Cardiac septum (tissue), 1 donor: Measurements from ENCODE around the gene NRBF2. TPM values are rescaled to one million over a fixed set of nuclear protein-coding genes. Genes with fewer than 3 reads are reported as not detected.
"Not testable (repeated sequence)": the region's sequence is repeated elsewhere in the genome, so short reads cannot be mapped to it uniquely, and the experiment has no call there.

Experiments
- DNase-seq: peaks from one replicate; pipeline ENCODE4 v3.0.0-alpha.2; 2020; ENCODE audit warnings: low spot score
- intact Hi-C: fragments of 100-400 bp; cut with DNase I; formaldehyde crosslinking; loops from one replicate; pipeline ENCODE4 v1.14.0; 2022
- long read RNA-seq: library from polyadenylated mRNA; unstranded; transcript quantifications from one replicate; pipeline ENCODE4 v2.0.0, GENCODE V29; 2021
- total RNA-seq: library from RNA; stranded (reverse); fragmentation: NEBNext Ultra II Directional; extraction: Animal tissue kit (Norgen Biotek cat#: 25700); gene quantifications from one replicate; pipeline ENCODE4 v1.2.1, GENCODE V29; 2021
- donor health status: DM: no; HTN: no; CAD: no.

The NRBF2 gene
- total RNA-seq = 12.0 TPM
- long read RNA-seq, transcript NRBF2-201 (4 exons, 1,853 nt) = major isoform, 26 of 30 reads
- long read RNA-seq, partial matches to known transcripts = 0 of 30 reads
- long read RNA-seq, other reads (novel, unspliced or antisense) = 4 of 30 reads

DNA sequence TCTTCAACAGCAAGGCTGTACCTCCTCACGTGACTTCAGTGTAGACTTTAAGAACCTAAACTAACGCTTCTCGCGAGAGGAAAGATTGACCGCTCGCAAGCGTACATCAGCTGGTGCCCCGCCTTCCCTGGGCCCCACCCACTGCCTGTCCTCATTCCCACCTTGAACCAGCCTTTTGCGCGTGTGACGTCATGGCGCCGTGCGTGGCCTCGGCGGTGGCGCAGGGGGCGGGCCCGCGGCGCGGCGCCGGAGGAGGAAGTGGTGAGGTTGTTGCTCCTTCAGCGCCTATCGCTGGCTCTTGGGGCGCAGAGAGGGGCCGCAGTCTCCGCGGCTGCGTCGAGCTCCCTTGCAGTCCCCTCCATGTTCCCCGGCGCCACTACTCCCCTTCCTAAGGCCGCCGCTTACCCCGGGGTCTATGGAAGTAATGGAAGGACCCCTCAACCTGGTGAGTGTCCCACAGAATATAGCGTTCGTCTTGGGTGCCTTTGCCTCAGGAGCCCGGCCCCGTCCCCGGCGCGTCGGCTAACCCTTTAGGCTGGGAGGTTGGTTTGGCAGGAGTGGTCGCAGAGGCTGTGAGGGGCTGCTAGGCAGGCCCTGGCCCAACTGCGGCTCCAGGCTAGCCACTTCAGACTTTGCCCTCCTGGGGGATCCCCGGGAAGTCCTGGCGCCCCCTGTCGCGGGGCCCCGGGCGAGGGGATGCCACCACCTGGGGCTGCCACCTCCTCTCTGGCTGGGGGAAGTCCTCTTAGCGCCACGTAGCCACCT, at the start of gene NRBF2:
Gene NRBF2, plus strand, starts transcription at position 273 of the 765 bp plus-strand sequence. Its CDS starts 143 bp downstream, at position 416.
- intact Hi-C loops = loop anchor here (2.0 kb wide), 1 partner anchor 16 kb away; no protein-coding TSS in a partner anchor
- DNase-seq = peak; percentile 98

DNA sequence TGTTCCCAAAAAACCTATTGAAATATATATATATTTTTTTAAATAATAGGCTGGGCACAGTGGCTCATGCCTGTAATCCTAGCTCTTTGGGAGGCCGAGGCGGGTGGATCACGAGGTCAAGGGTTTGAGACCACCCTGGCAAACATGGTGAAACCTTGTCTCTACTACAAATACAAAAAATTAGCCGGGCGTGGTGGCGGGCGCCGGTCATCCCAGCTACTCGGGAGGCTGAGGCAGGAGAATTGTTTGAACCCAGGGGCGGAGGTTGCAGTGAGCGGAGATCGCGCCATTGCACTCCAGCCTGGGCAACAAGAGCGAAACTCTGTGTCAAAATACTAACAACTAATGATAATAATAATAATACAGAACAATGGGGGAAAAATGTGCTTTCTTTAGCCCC, 49.7 kb upstream of the NRBF2 start:
- not testable (repeated sequence) for DNase-seq
- intact Hi-C loops = loop anchor here (5.0 to 10.0 kb wide), 3 partner anchors 266 to 649 kb away; partner anchors contain the start of gene EGR2

DNA sequence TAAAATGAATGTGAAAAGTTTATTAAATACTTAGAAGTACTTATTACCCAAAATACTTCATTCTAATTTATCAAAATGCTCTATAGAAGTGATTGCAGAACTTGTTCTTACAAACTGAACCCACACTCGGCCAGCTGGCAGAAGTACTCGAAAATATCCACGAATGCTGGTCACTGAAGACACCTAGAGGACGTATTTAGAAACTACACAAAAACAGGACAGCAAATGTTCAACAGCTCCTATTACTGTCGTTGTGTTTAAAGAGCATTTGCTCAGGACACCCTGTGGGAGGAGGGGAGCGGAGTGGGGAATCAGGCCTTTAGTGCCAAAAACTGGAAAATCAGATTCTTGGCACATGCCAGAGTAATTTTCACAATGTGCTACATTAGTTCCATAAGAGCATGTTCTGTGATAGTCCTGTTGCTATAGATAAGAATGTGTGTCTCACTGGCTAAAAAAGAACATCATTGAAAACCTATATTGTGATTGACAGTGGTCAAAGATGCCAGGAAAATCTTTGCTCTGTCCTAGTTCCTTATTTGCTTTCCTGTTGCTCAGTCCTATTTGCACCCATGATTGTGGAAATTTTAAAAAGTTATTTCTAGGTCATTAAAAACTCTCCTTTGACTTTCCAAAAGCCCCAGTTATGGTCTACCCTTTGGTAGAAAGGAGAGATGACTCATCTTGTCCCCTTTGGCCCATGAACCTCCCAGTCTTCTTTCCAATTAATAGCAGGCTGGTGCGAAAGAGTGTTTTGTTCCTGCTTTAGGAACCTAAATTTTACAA, 49.0 kb upstream of the NRBF2 start:
- intact Hi-C loops = loop anchor here (2.0 to 10.0 kb wide), 4 partner anchors 267 to 649 kb away; partner anchors contain the start of gene EGR2
- no peak for DNase-seq

DNA sequence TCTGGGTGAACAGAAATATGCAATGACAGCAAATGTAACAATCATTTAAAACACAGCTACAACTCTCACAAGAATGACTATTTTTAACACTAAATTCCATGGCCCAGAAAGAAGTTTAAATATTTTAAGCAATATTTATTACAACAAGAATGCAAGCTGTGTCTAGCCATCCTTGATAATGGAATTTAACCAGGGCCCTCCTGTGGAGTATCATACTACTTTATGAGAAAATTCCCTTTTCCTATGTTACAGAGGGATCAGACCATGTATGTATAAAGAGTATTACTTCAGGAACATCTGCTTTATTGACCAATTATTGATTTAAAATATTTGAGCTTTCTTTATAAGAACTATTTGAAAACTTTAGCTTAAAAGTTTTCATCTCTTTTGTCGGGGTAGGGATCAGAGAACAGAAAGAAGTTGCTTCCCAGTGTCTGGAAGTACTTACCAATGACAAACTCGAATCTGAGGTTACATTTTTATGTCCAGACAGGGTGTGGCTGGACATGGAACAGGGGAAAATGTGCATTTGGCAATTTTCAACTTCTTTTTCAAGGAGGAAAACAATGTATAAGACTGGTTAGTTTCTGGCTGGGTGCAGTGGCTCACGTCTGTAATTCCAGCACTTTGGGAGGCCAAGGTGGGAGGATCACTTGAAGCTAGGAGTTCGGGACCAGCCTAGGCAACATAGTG, 48.3 kb upstream of the NRBF2 start:
- DNase-seq = no peak
- intact Hi-C loops = loop anchor here (2.0 to 10.0 kb wide), 4 partner anchors 268 to 650 kb away; partner anchors contain the start of gene EGR2

DNA sequence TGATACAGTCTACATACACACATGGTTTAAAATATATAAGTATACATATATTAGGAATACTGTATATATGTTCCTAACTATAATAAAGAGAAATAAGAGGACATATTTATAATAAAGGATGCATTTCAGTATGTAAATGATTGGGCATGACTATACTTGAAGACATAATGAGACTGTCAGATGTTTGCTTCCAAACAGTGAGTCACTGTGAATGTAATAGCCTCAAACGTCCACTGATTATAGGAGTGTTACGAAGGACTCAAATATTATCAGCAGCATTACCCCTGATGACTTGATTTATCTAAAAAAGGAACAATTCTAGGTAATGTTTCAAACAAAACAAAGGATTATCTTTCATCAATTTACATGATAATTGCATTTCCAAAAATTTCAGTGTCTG, 39.9 kb upstream of the NRBF2 start:
- DNase-seq = no peak
- intact Hi-C loops = no loop called here

DNA sequence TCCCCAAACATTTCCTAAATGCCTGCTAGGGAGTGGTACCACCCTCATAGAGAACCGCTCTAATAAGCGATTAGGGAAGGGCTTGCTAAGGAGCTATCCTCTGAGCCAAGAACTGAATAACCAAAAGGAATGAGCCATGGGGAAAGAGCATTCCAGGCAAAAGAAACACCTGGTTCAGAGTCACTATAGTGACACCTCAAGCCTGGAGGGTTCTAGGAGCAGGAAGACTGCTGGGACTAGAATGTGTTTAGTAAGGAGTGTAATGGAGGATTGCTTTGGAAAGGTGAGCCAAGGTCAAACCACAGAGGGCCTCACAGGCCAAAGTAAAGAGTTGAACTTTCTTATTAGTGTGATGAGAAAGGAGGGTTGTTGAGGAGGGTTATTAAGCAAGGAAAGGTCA, 38.7 kb upstream of the NRBF2 start:
- intact Hi-C loops = no loop called here
- no peak for DNase-seq

DNA sequence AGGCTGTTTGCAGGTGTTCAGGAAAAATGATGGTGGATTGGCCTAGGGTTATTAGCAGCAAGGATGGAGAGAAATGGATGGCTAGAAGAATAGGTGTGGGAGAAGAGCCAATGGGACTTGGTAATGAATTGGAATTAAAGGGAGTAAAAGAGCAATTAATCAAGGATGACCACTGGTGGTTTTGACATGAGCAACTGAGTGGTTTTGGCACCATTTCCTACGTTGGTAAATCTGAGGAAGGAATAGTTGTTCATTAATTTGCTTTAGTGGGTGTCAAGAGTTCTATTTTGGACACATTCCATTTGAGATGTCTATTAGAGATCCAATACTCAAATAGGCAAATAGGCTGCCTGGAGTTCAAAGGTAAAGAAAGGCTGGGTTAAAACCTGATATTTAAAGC, 38.2 kb upstream of the NRBF2 start:
- no peak for DNase-seq
- intact Hi-C loops = no loop called here

DNA sequence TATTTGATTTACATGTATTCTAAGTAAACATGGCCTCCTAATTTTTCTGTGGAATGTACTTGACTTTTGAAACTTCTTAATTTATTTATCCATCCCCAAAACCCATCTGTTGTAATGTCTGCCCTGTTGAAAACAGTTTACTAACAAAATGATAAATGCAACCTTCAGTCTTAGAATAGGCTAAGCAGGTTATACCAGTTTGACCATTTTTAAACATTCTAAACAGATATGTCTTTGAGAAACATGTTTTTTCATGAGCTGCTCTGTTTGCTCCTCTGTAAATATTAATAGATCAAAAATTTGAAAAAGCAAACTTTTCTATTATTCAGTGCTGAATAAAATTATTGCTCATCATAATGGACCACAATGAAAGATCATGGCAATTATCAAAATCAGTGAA, 33.4 kb upstream of the NRBF2 start:
- intact Hi-C loops = no loop called here
- DNase-seq = no peak

DNA sequence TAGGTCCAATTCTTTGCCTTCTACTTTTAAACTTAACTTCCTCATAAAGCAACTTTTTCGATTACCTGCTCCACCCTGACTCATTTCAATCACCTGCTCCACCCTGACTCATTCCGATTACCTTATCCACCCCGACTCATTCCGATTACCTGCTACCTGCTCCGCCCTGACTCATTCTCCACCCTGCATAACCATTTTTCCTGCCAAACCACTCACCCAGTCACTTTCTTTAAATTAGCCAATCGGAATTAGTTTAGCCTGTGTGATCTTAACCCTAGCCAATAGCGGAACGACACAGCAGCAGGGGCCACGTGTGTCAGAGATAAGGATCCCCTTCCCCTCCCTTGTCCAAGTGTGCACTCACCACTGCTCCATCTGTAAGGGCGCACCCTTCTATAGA, 32.0 kb upstream of the NRBF2 start:
- DNase-seq, intact Hi-C loops: not testable (repeated sequence)

DNA sequence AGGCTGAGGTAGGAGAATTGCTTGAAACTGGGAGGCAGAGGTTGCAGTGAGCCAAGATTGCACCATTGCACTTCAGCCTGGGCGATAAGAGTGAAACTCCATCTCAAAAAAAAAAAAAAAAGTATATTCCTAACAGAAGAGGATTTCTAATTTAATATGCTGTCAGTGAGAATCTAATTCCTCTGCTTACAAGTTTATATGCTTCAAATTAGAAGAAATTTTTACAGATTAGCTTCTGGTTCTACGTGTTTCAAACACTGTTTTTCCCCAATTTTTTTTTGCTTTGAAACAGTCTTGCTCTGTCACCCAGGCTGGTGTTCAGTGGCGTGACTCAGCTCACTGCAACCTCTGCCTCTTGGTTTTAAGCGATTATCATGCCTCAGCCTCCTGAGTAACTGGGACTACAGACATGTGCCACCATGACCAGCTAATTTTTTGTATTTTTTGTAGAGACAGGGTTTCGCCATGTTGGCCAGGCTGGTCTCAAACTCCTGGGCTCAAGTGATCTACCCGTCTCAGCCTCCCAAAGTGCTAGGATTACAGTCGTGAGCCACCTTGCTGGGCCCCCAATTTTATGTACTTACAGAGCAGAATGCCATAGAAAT, 30.7 kb upstream of the NRBF2 start:
- intact Hi-C loops, DNase-seq: not testable (repeated sequence)

DNA sequence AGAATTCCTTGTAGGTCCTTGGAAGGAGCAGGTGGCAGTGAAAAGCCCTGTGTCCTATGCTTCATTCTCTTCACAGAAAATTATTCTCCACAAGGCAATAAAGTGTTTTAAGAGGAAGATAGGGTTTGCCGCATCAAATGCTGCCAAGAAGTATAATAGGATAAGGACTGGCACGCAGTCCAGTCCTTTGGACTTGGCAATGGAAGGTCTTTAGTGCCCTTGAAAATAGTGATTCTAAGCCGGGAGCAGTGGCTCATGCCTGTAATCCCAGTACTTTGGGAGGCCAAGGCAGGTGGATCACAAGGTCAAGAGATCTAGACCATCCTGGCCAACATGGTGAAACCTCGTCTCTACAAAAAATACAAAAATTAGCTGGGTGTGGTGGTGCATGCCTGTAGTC, 29.9 kb upstream of the NRBF2 start:
- DNase-seq, intact Hi-C loops: not testable (repeated sequence)

DNA sequence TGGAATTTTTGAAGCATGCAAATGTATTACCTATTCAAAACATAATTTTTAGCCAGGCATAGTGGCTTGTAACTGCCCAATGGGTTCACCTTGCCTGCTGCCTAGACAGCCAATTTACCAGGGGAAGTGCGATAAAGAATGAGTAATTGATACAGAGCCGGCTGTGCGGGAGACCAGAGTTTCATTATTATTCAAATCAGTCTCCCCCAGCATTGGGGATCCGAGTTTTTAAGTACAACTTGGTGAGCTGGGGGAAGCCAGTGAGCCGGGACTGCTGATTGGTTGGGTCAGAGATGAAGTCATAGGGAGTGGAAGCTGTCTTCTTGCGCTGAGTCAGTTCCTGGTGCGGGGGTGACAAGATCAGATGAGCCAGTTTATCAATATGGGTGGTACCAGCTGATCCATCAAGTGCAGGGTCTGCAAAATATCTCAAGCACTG, 29.1 kb upstream of the NRBF2 start:
- intact Hi-C loops = no loop called here
- no peak for DNase-seq

DNA sequence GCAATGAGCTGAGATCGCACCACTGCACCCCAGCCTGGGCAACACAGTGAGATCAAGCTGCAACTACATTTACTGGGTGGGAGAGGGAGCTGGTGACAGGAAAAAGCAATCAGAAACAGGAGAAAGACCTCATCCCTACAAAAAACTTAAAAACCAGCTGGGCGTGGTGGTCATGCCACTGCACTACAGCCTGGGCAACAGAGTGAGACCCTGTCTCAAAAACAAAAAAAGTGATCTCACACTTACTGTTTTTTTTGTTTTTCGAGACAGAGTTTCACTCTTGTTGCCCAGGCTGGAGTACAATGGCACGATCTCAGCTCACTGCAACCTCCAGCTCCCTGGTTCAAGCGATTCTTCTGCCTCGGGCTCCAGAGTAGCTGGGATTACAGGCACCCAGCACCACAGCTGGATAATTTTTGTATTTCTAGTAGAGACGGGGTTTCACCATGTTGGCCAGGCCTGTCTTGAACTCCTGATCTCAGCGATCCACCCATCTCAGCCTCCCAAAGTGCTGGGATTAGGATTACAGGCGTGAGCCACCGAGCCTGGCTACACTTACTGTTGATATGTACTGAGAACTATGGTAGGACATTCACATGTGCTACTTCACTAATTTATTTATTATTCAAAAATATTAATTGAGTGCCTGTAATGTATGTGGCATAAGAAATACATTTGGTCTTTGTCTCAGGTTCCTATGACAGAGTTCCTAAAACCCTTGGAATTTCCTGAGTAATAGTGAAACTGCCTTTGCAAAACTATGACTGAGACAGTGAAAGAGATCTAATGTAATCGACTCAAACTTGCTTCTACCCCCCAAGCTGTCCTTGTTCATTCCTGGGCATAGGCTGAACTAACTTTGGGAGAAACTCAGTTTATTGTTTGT, 27.7 kb upstream of the NRBF2 start:
- intact Hi-C loops = no loop called here
- DNase-seq = no peak

DNA sequence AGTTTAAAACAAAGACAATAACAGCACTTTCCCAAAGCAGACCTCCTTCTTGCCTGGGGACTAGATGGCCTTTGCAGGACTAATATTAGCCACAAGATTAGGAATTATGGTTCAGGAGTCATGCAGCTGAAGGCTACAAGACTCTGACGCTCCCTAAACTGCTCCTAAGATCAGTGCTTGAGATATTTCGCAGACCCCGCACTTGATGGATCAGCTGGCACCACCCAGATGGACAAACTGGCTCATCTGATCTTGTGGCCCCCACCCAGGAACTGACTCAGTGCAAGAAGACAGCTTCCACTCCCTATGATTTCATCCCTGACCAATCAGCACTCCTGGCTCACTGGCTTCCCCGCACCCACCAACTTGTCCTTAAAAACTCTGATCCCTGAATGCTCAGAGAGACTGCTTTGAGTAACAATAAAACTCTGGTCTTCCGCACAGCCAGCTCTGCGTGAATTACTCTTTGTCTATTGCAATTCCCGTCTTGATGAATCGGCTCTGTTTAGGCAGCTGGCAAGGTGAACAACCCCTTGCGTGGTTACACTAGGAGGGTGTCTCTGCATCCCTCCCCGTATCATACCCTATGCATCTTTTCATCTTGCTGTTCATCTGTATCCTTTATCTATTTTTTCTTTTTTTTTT, 26.9 kb upstream of the NRBF2 start:
- intact Hi-C loops = no loop called here
- DNase-seq = peak; percentile 77

DNA sequence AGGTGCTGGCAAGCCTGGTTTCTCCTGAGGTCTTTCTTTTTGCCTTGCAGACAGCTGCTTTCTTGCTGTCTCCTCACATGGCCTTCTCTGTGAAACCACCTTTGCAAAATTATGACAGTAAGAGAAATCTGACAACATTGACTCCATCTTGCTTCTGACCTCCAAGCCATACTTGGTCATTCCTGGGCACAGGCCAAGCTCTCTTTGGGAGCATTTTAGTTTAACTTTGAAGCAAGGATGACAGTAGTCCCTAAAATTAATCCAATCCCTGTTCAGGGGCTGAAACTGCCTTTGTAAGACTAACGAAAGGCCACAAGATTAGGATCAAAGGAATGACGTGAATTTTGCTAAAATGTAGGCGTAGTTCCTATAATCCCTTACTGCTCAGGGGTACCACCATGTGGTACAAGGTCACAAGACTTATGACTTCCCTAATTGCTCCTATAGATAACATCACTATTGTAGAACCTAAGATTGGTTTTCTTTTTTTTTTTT, 25.1 kb upstream of the NRBF2 start:
- DNase-seq = no peak
- intact Hi-C loops = no loop called here

DNA sequence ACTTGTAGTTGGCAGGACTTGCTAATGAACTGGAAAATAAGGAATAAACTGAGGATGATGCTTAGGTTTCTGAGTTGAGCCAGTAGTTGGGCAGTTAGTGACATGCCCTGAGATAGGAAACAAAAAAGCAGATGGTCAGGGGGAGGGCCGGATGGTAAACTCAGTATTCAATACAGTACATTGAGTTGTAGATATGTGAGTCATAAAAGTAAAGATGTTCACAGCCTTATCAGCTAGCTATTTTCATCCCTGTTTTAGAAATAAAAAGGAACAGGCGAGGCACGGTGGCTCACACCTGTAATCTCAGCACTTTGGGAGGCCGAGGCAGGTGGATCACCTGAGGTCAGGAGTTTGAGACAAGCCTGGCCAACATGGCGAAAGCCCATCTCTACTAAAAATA, 22.2 kb upstream of the NRBF2 start:
- intact Hi-C loops = no loop called here
- no peak for DNase-seq

DNA sequence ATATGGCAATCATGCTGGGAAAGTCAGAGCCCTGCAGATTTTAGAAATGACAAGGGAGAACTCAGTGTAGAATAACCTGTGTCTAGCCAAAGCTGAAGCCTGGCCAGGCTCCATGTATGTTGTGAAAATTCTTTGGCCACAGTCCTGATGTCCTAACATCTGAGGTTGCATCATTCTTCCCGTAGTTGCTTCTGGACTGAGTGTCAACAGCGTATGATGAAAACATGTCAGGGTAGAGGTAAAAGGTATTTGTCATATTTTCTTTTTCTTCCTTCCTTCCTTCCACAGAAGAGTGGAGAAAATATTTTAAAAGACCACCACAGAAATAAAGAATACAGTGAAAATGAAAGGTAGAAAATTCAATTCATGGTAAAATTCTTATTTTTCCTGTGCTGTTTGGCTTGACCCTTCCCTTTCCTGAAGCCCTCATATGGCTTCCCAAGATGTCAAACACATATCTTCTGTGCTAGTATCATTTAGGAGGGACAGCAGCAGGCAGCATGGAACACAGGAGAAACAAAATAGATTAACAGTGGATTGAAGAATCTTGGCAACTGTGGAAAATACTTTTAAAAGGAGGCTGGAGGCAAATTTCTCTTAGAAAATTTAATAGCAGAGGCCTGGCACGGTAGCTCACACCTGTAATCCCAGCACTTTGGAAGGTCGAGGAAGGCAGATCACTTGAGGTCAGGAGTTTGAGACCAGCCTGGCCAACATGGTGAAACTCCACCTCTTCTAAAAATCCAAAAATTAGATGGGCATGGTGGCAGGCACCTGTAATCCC, 18.9 kb upstream of the NRBF2 start:
- intact Hi-C loops = no loop called here

More for the DNA sequence above, 18.9 kb upstream of the NRBF2 start:
- DNase-seq = peak; percentile 85
